Right lobe of liver (tissue), 6 donors: ENCODE results near the gene UGT1A1. TPM values are rescaled to one million over a fixed set of nuclear protein-coding genes. Genes with fewer than 3 reads are reported as not detected.
A peak's percentile ranks its signal among the peaks of the same experiment; 100 is the strongest.

Source experiments
- ATAC-seq, 4 donors: fragments of 200-7000 bp; cut with Tn5 transposase; one replicate each; pipeline ENCODE4 v1.9.1; 2020; ENCODE audit warnings: mild to moderate bottlenecking in 4 of 4, moderate library complexity in 4 of 4
- DNase-seq, 3 donors: peaks; one replicate each; pipeline ENCODE4 v3.0.0-alpha.2; 2020
- H3K27ac ChIP-seq, 3 donors: fragments of 200-600 bp; one replicate each; pipeline ENCODE4 v1.8.0; 2022
- H3K27me3 ChIP-seq, 2 donors: fragments of 200-600 bp; one replicate each; pipeline ENCODE4 v1.8.0; 2022
- H3K36me3 ChIP-seq, 4 donors: fragments of 200-600 bp; sonication (generic) in 1 of 4; one replicate each; pipeline versions ENCODE4 v1.5.1 to v1.8.0; 2017 to 2022; ENCODE audit warnings: control low read depth in 1 of 4
- H3K4me1 ChIP-seq, 4 donors: fragments of 200-600 bp; sonication (generic) in 1 of 4; one replicate each; pipeline versions ENCODE4 v1.5.1 to v1.8.0; 2017 to 2022; ENCODE audit warnings: control low read depth in 1 of 4
- H3K4me3 ChIP-seq, 3 donors: fragments of 200-600 bp; one replicate each; pipeline ENCODE4 v1.8.0; 2022
- H3K9me3 ChIP-seq, 4 donors: fragments of 200-600 bp; sonication (generic) in 1 of 4; one replicate each; pipeline versions ENCODE4 v1.5.1 to v1.8.0; 2017 to 2022; ENCODE audit warnings: control low read depth in 1 of 4
- POLR2A ChIP-seq: fragments of 450-650 bp; IDR thresholded peaks from one replicate; pipeline ENCODE4 v1.6.1; 2017; ENCODE audit warnings: antibody characterized with exemption, mild to moderate bottlenecking
- WGBS: methylation state at CpG from one replicate; pipeline ENCODE4 v1.1.6; 2018; ENCODE audit warnings: low coverage, low lambda C conversion rate; ENCODE audit not compliant: insufficient coverage; ENCODE audit errors: missing lambda C conversion rate; 5-methylcytosine and 5-hydroxymethylcytosine counted together
- intact Hi-C, 2 donors: fragments of 100-400 bp; cut with DNase I; formaldehyde crosslinking; loops; one replicate each; pipeline versions ENCODE4 v1.11.2 to v1.14.1; 2022
- long read RNA-seq: library from polyadenylated mRNA; unstranded; transcript quantifications from one replicate; pipeline ENCODE4 v2.0.0, GENCODE V29; 2019
- total RNA-seq, 6 experiments: library from RNA; depleted of rRNA in 2 of 6; stranded (reverse); fragments of >200 nt in 2 of 6; fragmentation: NEBNext Ultra II Directional in 3 of 6; extraction: Animal tissue kit (Norgen Biotek cat#: 25700) in 3 of 6; gene quantifications; one replicate each; pipeline versions ENCODE4 v1.1.0 to v1.2.4, GENCODE V29; 2016 to 2023
- TF ChIP-seq, protein P1 (sequence below), 4 donors: fragments of 200-600 bp in 3 of 4; fragments of 450-650 bp in 1 of 4; IDR thresholded peaks; one replicate each; pipeline versions ENCODE4 v1.5.1 to v1.8.0; 2016 to 2022; ENCODE audit warnings: antibody characterized with exemption in 4 of 4, mild to moderate bottlenecking in 2 of 4
- donor health status: DM: no; HTN: yes; CAD: no.
- donor health status: DM: no; HTN: no; CAD: no.
- donor health status: DM: no; HTN: no; CAD: no.
- donor health status: DM: no; HTN: yes; CAD: no.
- donor health status: DM: no; HTN: yes; CAD: no.

UGT1A1 gene
- 1,000 to 10,000 TPM in 1 of 6 experiments, 100 to 1,000 TPM in 4, 10 to 100 TPM in 1; 97.5 to 1,279 (median 171) TPM for total RNA-seq
- long read RNA-seq, transcript UGT1A1-201 (5 exons, 2,382 nt), result major isoform, 420 of 755 reads
- long read RNA-seq, transcript UGT1A1-202 (5 exons, 3,389 nt), result minor isoform, 7 of 755 reads
- long read RNA-seq, partial matches to known transcripts, result 53 of 755 reads
- long read RNA-seq, other reads (novel, unspliced or antisense), result 275 of 755 reads

DNA sequence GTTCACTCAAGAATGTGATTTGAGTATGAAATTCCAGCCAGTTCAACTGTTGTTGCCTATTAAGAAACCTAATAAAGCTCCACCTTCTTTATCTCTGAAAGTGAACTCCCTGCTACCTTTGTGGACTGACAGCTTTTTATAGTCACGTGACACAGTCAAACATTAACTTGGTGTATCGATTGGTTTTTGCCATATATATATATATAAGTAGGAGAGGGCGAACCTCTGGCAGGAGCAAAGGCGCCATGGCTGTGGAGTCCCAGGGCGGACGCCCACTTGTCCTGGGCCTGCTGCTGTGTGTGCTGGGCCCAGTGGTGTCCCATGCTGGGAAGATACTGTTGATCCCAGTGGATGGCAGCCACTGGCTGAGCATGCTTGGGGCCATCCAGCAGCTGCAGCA is at the start of gene UGT1A1:
Gene UGT1A1, plus strand, starts transcription at position 228 of the 400 bp plus-strand sequence. Its CDS starts 18 bp downstream, at position 246.
- Histone ChIP-seq H3K4me3 (peak within 1 kb of the TSS; percentile 12 to 69 (median 69)), H3K27ac (peak within 1 kb of the TSS; percentile 80 to 92 (median 91)), H3K4me1 (peaks cover 0 to 41% (median 16%) of the 10 kb centered on the region in 4 donors), H3K36me3 (peaks cover 0 to 2% (median 0%) of the 10 kb centered on the region in 4 donors), H3K27me3 (no peaks in the 10 kb centered on the region), H3K9me3 (no peaks in the 10 kb centered on the region)
- TF ChIP-seq, protein P1, sequence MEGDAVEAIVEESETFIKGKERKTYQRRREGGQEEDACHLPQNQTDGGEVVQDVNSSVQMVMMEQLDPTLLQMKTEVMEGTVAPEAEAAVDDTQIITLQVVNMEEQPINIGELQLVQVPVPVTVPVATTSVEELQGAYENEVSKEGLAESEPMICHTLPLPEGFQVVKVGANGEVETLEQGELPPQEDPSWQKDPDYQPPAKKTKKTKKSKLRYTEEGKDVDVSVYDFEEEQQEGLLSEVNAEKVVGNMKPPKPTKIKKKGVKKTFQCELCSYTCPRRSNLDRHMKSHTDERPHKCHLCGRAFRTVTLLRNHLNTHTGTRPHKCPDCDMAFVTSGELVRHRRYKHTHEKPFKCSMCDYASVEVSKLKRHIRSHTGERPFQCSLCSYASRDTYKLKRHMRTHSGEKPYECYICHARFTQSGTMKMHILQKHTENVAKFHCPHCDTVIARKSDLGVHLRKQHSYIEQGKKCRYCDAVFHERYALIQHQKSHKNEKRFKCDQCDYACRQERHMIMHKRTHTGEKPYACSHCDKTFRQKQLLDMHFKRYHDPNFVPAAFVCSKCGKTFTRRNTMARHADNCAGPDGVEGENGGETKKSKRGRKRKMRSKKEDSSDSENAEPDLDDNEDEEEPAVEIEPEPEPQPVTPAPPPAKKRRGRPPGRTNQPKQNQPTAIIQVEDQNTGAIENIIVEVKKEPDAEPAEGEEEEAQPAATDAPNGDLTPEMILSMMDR (IDR thresholded peaks at IDR 0.05), result no peak
- peak; percentile 66 for TF ChIP-seq POLR2A
- peak in 2 of 3 donors; percentile 58 to 83 for DNase-seq
- 36% methylated on average over 6 of the region's 6 CpGs for WGBS
- intact Hi-C loops, result loop anchor here in 1 of 2 donors (5.0 kb wide), 1 partner anchor 43 kb away; the partner anchor contains the start of gene UGT1A4
- ATAC-seq, result peak; percentile 6 to 58 (median 42)

DNA sequence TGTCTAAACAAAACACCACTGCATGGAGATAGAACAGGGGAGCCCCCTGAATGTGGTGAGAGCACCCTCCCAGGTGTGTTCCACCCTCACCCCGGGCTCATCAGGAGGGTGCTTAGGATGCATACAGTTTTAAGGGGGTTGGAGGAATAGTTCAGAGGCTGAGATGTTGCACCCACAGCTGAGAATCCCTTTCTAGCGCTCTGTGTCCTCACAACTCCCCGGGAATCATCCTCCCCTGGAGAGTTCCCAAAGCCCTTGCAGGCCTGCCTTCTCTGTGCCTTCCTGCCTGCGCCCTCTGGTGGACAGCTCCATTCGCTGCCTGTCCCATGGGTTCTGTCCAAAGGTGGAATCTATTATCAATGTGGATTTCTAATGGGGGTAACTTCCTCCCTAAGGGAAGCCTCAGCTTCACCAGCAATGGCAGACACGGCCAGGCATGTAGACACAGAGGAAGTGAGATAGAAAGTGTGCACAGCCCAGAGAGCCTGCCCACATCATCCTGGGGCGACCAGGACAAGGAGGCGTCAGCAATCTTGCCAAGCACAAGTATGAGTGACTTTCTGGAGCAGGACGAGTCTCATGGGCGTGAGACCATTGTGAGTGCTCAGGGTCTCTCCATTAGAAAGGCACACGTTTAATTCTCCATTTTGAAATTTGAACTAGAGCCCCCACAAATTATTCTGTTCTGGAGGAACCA is 48.6 kb upstream of the UGT1A1 start:
- intact Hi-C loops, result no loop called here
- ATAC-seq (peak; percentile 93 to 98 (median 96)), DNase-seq (peak; percentile 88 to 90 (median 90))
- TF ChIP-seq, protein P1 (IDR thresholded peaks at IDR 0.05), result peak; percentile 86 to 94 (median 92)
- no peak for TF ChIP-seq POLR2A
- WGBS, result 23% methylated on average over 10 of the region's 11 CpGs
- H3K36me3 ChIP-seq, result peaks cover 0 to 3% (median 0%) of the 10 kb centered on the region in 4 donors
- H3K9me3 ChIP-seq, result no peaks in the 10 kb centered on the region
- peak overlapping the region in 1 of 3 donors; percentile 6 for H3K27ac ChIP-seq
- peaks cover 0 to 87% (median 17%) of the 10 kb centered on the region in 4 donors for H3K4me1 ChIP-seq
- no peaks in the 10 kb centered on the region for H3K27me3 ChIP-seq
- no peak overlapping the region for H3K4me3 ChIP-seq

GRCh38 chr2:233712611-233713261 is 47.3 kb upstream of the UGT1A1 start, which contains the start of gene UGT1A5:
Gene UGT1A5, plus strand, starts transcription at chr2:233712907. Its CDS starts 85 bp downstream, at chr2:233712992.
- intact Hi-C loops, result no loop called here
- Histone ChIP-seq H3K4me3 (no peak within 1 kb of the TSS), H3K27ac (peak within 1 kb of the TSS in 1 of 3 donors; percentile 29), H3K36me3 (peaks cover 0 to 3% (median 0%) of the 10 kb centered on the region in 4 donors), H3K27me3 (no peaks in the 10 kb centered on the region), H3K9me3 (no peaks in the 10 kb centered on the region), H3K4me1 (peaks cover 0 to 87% (median 17%) of the 10 kb centered on the region in 4 donors)
- TF ChIP-seq, protein P1 (IDR thresholded peaks at IDR 0.05), result no peak
- no peak for TF ChIP-seq POLR2A
- ATAC-seq (peak in 2 of 4 donors; percentile 5), DNase-seq (no peak)
- WGBS, result 58% methylated on average over 9 of the region's 14 CpGs

DNA sequence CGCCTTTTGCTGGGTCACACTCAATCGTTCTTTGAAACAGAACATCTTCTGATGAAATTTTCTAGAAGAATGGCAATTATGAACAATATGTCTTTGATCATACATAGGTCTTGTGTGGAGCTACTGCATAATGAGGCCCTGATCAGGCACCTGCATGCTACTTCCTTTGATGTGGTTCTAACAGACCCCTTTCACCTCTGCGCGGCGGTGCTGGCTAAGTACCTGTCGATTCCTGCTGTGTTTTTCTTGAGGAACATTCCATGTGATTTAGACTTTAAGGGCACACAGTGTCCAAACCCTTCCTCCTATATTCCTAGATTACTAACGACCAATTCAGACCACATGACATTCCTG is 46.8 kb upstream of the UGT1A1 start:
- Histone ChIP-seq H3K27me3 (no peaks in the 10 kb centered on the region), H3K36me3 (peaks cover 0 to 3% (median 0%) of the 10 kb centered on the region in 4 donors), H3K9me3 (no peaks in the 10 kb centered on the region), H3K4me1 (peaks cover 0 to 87% (median 17%) of the 10 kb centered on the region in 4 donors), H3K27ac (peak overlapping the region in 1 of 3 donors; percentile 29), H3K4me3 (no peak overlapping the region)
- DNase-seq (no peak), ATAC-seq (no peak)
- 68% methylated on average over 5 of the region's 7 CpGs for WGBS
- no peak for TF ChIP-seq POLR2A
- TF ChIP-seq, protein P1 (IDR thresholded peaks at IDR 0.05), result no peak
- intact Hi-C loops, result no loop called here
